Erythroblast (primary cell): ENCODE measurements around the gene MYBPHL.

Source experiments
- DNase-seq, 2 experiments: peaks; one replicate each; lab custom pipeline; 2025; lab: John Stamatoyannopoulos, UW
- GATA1 ChIP-seq: IDR thresholded peaks from 2 replicates; pipeline ENCODE4 v1.6.1; 2011; ENCODE audit warnings: low read depth, mild to moderate bottlenecking, control low read depth, low read length, moderate library complexity
- POLR2A ChIP-seq: IDR thresholded peaks from 2 replicates; pipeline ENCODE4 v1.6.1; 2011; ENCODE audit warnings: mild to moderate bottlenecking, low read length

MYBPHL gene, protein sequence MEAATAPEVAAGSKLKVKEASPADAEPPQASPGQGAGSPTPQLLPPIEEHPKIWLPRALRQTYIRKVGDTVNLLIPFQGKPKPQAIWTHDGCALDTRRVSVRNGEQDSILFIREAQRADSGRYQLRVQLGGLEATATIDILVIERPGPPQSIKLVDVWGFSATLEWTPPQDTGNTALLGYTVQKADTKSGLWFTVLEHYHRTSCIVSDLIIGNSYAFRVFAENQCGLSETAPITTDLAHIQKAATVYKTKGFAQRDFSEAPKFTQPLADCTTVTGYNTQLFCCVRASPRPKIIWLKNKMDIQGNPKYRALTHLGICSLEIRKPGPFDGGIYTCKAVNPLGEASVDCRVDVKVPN

GRCh38 chr1:109306832-109307273 lies at the start of gene MYBPHL:
Gene MYBPHL, minus strand, starts transcription at chr1:109307011. Its CDS starts 20 bp downstream, at chr1:109306991.
- DNase-seq: no peak
- TF ChIP-seq POLR2A (no peak), GATA1 (no peak)

DNA sequence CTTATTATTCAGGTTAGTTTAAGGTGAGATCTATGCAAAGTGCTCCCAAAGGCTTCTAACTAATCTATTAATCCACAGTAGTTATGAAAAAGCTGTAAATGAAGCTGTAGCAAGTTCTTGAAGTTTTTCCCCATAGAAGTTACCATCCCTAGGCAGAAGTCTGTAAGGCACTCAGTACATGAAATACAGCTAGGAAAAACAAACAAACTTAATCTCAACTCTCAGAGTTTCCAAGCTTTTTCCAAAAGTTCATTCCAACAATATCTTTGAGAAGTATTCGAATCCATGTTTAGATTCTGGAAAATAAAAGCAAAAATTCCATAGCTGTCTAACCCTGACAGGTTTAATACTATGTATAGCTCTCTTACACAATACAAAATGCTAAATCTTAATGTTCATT lies 49.7 kb upstream of the MYBPHL start:
- TF ChIP-seq POLR2A (no peak), GATA1 (no peak)
- DNase-seq: no peak

DNA sequence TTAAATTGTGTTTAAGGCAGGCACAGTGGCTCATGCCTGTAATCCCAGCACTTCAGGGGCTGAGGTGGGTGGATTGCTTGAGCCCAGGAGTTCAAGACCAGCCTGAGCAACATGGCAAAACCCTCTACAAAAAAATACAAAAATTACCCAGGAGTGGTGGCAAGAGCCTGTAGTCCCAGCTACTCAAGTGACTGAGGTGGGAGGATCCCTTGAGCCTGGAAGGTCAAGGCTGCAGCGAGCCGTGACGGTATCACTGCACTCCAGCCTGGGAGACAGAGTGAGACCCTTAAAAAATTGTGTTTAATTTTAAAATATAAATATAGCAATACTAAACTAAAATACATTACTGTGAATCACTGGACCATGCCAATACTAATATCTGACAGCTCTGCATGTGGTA lies 48.1 kb upstream of the MYBPHL start:
- no peak for TF ChIP-seq GATA1
- DNase-seq: no peak

DNA sequence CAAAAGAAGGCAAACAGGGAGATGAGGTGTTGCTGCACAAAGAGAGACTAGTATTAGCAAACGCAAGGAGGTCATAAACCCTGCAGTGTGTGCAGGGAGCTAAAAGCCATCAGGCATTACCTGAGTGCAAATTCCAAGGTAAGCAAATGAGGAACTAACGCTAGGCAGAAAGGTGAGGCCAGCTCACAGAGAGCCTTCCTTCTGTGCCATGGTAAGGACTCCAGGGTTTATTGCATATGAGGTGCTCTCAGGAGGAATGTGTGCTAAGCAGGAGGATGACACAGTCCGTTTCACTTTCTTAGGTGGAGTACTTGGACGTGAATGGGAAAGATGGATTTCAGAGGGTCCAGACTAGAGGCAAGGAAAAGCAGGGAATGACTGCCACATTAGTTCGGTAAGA lies 44.6 kb upstream of the MYBPHL start:
- no peak for DNase-seq
- no peak for TF ChIP-seq GATA1
- no peak for TF ChIP-seq POLR2A

GRCh38 chr1:109350655-109351054 lies 43.8 kb upstream of the MYBPHL start:
- no peak for TF ChIP-seq POLR2A
- TF ChIP-seq GATA1: no peak
- no peak for DNase-seq

DNA sequence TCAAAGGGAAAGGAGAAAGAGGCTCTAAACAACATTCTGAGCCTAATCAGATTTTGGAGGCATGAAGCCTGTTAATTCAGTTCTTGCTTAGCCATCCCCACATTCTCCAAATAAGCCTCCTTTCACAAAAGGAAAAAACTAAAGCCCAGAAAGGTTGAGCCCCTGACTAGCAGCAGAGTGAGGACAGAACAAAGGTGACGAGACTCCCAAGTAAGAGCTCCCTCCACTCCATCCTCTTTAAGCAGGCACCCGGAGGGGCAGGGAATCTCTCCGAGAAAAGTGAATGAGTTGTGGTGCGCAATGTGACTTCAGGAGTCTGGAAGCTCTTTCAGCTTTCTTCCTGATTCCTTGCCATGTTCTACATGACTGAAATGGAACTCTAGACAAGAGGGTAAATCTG lies 43.4 kb upstream of the MYBPHL start:
- no peak for DNase-seq
- TF ChIP-seq GATA1: no peak
- no peak for TF ChIP-seq POLR2A

DNA sequence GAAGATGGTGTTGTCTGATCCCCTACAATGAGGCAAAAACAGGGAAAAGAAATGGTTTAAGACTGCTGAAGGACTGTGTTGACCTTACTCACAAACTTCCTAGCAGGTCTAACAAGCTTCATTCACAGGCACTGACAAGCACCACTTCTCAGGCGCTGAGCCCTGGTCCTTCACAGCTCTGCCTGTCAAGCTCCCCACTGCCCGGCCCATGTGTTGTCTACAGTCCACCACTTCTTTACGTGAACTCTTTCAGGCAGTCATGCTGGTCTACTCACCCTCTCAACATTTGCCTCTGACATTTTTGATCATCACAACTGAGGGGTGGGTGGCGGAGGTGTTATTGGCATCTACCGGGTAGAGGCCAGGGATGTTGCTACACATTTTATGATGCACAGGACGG lies 40.7 kb upstream of the MYBPHL start:
- no peak for DNase-seq
- TF ChIP-seq POLR2A: no peak
- TF ChIP-seq GATA1: no peak

DNA sequence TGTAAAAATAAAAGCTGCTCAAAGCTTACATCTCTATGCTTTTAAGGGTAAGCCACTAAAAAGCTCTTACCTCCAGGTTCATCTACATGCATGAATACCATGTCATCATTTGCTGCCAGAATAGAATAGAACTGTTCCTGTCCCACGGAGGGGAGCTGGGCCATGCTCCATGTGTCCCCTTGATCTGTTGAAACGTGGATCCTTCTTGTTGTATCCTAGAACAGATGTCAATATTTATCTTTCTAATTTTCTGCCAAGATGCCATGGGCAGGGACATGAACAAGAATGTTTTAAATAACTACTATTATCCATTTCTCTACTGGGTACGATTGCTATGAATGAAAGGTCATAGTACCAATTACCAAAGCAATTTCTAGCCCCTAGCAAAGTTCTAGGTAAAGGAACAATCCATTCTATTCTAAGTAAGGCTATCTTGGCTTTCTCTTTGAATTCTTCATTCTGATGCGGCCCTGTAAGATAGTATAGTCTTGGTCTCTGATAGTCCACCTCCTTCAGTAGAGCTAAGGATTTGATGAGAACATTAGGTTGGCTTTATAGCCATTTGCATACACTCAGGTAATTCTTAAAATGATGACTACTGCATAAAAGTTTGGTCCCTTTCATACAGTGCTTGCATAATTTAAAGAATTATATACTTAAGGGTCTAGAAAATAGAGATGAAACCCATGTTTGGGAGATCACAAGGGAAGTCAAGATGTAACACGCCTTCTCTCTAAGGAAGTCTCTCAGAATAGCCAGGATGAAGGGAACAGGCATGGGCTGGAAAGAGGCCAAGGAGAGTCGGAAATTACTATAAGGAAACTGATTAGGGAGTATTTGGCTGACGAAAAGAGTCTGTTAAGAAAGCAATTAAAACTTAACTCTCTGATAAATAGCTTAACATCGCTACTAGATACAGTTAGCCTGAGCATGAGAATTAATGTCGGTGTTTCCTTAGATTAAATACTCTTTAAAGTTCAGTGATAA lies 35.4 kb upstream of the MYBPHL start:
- TF ChIP-seq POLR2A (no peak), GATA1 (no peak)
- DNase-seq: no peak

- DNase-seq: no peak
- TF ChIP-seq POLR2A (no peak), GATA1 (no peak)
Observed at GRCh38 chr1:109338608-109339007, 31.8 kb upstream of the MYBPHL start.

DNA sequence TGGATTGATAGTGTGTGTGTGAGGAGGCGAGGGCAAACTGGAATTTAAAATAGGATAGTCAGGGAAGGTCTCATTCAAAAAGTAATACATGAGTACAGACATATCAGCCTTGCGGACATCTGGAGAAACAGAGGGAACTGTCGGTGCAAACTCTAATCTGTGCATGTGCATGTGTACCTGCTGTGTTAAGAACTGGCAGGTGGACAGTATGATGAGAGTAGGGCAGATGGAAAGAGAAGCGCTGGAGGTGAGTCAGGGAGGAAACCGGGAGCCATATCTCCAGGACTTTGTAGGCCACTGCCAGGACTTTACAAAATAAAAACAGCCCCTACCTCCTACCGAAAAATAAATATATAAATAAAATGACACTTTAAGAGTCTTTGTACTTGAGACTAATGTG lies 31.3 kb upstream of the MYBPHL start:
- no peak for DNase-seq
- TF ChIP-seq GATA1 (no peak), POLR2A (no peak)

- DNase-seq: no peak
- TF ChIP-seq GATA1 (no peak), POLR2A (no peak)
Observed at GRCh38 chr1:109335091-109335490, 28.3 kb upstream of the MYBPHL start.

DNA sequence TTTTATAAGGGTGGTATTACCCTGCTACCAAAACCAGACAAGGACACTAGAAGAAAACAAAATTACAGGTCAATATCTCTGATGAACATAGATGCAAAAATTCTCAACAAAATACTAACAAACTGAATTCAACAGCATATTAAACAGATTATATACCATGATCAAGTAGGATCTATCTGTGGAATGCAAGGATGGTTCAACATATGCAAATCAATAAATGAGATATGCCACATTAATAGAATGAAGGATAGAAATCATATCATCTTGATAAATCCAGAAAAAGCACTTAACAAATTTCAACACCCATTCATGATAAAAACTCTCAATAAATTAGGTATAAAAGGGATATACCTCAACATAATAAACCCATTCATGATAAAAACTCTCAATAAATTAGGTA lies 24.3 kb upstream of the MYBPHL start:
- TF ChIP-seq GATA1 (no peak), POLR2A (no peak)
- no peak for DNase-seq

DNA sequence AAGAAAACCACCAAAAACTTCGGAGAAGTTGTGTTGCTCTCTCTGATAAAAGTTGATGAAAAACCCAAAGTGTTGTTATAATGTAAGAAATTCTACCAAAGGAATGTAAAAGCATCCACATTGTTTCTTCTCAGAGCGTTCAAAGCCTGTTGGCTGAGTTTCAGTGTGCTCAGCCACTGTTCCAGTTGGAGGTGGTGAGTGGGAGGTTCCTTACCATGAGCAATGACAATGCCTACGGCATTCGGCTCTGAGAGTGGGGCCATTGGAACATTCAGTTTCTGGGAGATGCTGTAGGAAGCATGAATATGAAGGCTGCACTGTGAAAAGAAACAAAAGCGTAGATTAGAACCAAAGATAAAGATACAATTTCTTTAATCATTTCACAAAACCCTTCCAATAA lies 20.5 kb upstream of the MYBPHL start:
- DNase-seq: no peak
- TF ChIP-seq GATA1 (no peak), POLR2A (no peak)

DNA sequence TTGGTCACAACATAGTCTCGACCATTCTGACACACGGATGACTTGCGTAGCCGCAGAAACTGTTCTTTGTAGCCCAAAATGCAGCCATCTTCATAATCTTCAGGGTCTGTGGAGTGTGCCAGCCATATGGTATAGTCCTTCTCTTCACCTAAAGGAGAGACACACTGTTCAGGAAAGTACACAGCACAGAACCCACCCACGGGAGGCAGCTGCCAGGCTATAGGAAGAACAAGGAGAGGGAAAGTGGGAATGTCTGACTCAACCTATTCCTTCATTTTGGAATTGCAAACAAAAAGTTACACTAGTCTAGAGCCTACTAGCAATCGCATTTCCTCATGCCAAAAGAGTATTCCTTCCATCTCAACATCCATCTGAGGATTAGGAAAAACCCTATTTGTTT lies 16.2 kb upstream of the MYBPHL start:
- no peak for DNase-seq
- TF ChIP-seq GATA1 (no peak), POLR2A (no peak)

DNA sequence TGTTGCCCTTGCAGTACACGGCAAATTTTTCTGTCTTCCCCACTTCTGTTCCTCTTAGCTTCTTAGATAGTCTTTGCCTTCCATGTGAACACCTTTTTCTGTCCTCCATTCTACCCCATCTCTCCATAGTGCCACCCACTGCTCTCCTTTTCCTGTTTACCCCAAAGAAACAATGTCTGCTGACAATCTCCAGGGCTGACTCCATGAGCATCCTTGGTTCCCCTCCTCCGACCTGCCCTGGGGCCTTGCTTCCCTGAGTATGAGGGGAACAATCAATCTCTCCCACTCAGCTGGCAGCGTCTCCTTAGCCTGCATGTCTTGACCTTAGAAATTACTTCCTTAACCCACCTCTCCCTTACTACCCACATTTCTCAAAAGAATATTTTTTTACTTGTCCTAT lies 12.3 kb upstream of the MYBPHL start:
- TF ChIP-seq POLR2A (no peak), GATA1 (no peak)
- no peak for DNase-seq

GRCh38 chr1:109316506-109316905 lies 9.7 kb upstream of the MYBPHL start:
- DNase-seq: no peak
- TF ChIP-seq POLR2A: no peak
- TF ChIP-seq GATA1: no peak
